ENCODE data around the gene GLYATL1B. TPM values are rescaled to one million over a fixed set of nuclear protein-coding genes. Genes with fewer than 3 reads are reported as not detected.
"Not testable (repeated sequence)": the region's sequence is repeated elsewhere in the genome, so short reads cannot be mapped to it uniquely, and the experiment has no call there.

Gene GLYATL1B
- total and polyA plus RNA-seq, 5 donors = not detected

DNA sequence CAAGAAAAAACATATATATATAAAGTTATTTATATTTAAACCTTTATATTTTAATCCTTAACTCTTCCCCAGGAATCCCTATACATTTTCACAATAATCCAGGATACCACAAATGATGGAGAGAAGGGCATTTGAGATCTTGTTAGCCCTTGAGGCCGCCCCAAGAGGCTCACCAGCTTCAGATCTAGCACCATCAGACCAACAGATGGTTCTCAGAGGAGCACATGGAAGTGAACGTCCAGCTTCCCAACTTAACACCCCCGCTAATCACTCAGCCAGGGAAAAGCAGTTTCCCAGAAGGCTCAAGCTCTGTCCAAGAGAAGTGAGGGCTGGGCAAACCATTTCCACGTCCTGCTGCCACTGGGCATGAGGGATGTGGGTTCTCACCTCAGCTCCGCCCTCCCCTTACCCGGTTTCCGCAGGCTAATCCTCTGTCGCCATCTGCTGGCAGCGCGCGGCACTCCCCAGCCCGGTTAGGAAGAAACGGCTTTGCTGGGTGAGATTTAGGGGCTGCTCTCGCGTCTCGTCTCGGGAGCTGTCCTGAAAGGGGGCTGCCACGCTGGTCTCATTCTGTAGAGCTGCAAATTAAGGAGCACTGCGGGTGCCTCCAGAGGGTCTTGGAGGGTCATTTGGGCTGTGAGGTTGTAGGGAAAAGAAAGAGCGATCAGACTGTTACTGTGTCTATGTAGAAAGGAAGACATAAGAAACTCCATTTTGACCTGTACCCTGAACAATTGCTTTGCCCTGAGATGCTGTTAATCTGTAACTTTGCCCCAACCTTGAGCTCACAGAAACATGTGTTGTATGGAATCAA lies 49.7 kb downstream of the GLYATL1B start:
- 11% methylated on average over 20 of the region's 20 CpGs for WGBS

DNA sequence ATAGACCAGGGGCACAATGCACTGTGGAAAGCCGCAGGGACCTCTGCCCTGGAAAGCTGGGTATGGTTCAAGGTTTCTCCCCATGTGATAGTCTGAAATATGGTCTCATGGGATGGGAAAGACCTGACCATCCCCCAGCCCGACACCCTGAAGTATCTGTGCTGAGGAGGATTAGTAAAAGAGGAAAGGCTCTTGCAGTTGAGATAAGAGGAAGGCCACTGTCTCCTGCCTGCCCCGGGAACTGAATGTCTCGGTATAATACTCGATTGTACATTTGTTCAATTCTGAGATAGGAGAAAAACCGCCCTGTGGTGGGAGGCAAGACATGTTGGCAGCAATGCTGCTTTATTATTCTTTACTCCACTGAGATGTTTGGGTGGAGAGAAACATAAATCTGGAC lies 50.4 kb downstream of the GLYATL1B start:
- H3K4me1 ChIP-seq (ENCODE audit: control insufficient read depth, insufficient read depth, low read length); H3K4me3 ChIP-seq (ENCODE audit: low read length); intact Hi-C loops (cut with DNase I); H3K27ac ChIP-seq (ENCODE audit: low read length); ATAC-seq; H3K27me3 ChIP-seq (ENCODE audit: control insufficient read depth, insufficient read depth); H3K9me3 ChIP-seq (ENCODE audit: control insufficient read depth, low read length); DNase-seq: not testable (repeated sequence)
- 63% methylated on average over 6 of the region's 6 CpGs for WGBS

More for the DNA sequence above, 49.7 kb downstream of the GLYATL1B start:
- DNase-seq = peak; percentile 79 to 92 (median 91)
- Histone ChIP-seq H3K27me3 (ENCODE audit: control insufficient read depth, insufficient read depth) (no peaks in the 10 kb centered on the region), H3K4me3 (ENCODE audit: low read length) (no peak overlapping the region), H3K4me1 (ENCODE audit: control insufficient read depth, insufficient read depth, low read length) (no peaks in the 10 kb centered on the region), H3K27ac (ENCODE audit: low read length) (no peak overlapping the region), H3K9me3 (ENCODE audit: control insufficient read depth, low read length) (no peaks in the 10 kb centered on the region)
- intact Hi-C loops (cut with DNase I) = no loop called here
- ATAC-seq = peak; percentile 96

DNA sequence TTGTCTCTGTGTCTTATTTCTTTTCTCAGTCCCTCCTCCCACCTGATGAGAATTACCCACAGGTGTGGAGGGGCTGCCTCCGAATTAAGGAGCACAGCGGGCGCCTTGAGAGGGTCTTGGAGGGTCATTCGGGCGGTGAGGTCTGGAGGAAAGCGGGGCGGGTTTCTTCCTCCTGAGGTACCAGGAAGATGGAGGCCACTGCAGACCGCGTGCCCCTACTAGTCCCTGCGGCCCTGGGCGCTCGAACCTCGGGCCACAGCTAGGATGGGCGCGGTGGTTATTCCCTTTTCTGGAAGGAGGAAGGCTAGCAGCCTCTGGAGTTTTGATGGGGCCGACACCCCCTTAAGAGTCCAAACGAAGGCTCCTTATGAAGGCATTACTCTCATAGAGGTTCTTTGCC lies 51.1 kb downstream of the GLYATL1B start:
- H3K4me1 ChIP-seq (ENCODE audit: control insufficient read depth, insufficient read depth, low read length) = no peaks in the 10 kb centered on the region
- no peak overlapping the region for H3K27ac ChIP-seq (ENCODE audit: low read length)
- no peaks in the 10 kb centered on the region for H3K27me3 ChIP-seq (ENCODE audit: control insufficient read depth, insufficient read depth)
- WGBS = 96% methylated on average over 17 of the region's 17 CpGs
- no peak for ATAC-seq
- no peak overlapping the region for H3K4me3 ChIP-seq (ENCODE audit: low read length)
- peak; percentile 16 to 45 (median 44) for DNase-seq
- H3K9me3 ChIP-seq (ENCODE audit: control insufficient read depth, low read length) = no peaks in the 10 kb centered on the region
- intact Hi-C loops (cut with DNase I) = no loop called here

- intact Hi-C loops (cut with DNase I) = no loop called here
- Histone ChIP-seq H3K4me1 (ENCODE audit: control insufficient read depth, insufficient read depth, low read length) (no peaks in the 10 kb centered on the region), H3K9me3 (ENCODE audit: control insufficient read depth, low read length) (no peaks in the 10 kb centered on the region), H3K27ac (ENCODE audit: low read length) (no peak overlapping the region), H3K27me3 (ENCODE audit: control insufficient read depth, insufficient read depth) (no peaks in the 10 kb centered on the region), H3K4me3 (ENCODE audit: low read length) (no peak overlapping the region)
- DNase-seq (no peak), ATAC-seq (peak in 1 of 2 donors; percentile 38)
- WGBS = 47% methylated on average over 2 of the region's 2 CpGs
These were observed 52.5 kb downstream of the GLYATL1B start for GRCh38 chr11:59138643-59139042.

GRCh38 chr11:59141191-59141590 lies 55.1 kb downstream of the GLYATL1B start:
- no peak overlapping the region for H3K4me3 ChIP-seq (ENCODE audit: low read length)
- ATAC-seq (no peak), DNase-seq (no peak)
- intact Hi-C loops (cut with DNase I) = no loop called here
- 90% methylated on average over 4 of the region's 4 CpGs for WGBS
- H3K27me3 ChIP-seq (ENCODE audit: control insufficient read depth, insufficient read depth) = no peaks in the 10 kb centered on the region
- no peak overlapping the region for H3K27ac ChIP-seq (ENCODE audit: low read length)
- no peaks in the 10 kb centered on the region for H3K4me1 ChIP-seq (ENCODE audit: control insufficient read depth, insufficient read depth, low read length)
- H3K9me3 ChIP-seq (ENCODE audit: control insufficient read depth, low read length) = no peaks in the 10 kb centered on the region

DNA sequence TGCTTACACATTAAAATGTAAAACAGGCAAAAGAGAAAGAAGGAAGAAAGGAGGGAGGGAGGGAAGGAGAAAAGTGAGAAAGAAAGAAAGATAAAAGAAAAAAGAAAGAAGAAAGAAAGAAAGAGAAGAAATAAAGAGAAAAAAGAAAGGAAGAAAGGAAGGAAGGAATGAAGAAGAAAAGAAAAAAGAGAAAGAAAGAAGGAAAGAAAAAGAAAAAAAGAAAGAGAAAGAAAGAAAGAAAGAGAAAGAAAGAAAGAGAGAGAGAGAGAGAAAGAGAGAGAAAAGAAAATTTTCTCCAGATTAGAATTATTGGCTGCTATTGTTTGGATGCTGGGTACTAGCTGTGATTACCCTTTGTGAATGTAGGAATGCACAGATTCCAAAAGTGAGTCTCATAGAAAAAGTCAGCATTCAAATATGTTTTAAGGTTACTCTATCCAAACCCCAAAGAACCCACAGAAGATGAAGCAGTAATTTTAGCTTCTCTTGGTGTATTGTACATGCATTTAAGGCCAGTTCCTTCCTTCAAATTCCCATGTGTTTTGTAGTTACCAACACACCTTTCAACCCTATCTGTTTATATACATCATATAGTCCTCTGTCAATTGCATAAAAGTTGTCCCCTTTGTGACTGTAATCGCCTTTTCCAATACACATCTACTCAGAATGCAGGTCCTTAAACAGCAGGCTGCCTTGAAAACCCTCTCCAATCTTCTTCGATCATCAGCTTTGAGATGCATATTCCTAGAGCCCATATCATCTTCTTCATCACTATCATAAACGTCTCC lies 55.8 kb downstream of the GLYATL1B start:
- H3K27me3 ChIP-seq (ENCODE audit: control insufficient read depth, insufficient read depth) = no peaks in the 10 kb centered on the region
- intact Hi-C loops (cut with DNase I) = no loop called here
- no peak overlapping the region for H3K27ac ChIP-seq (ENCODE audit: low read length)
- H3K4me3 ChIP-seq (ENCODE audit: low read length) = peak overlapping the region; percentile 91
- no peak for DNase-seq
- WGBS = 4% methylated on average over 3 of the region's 3 CpGs
- no peak for ATAC-seq
- H3K9me3 ChIP-seq (ENCODE audit: control insufficient read depth, low read length) = no peaks in the 10 kb centered on the region
- H3K4me1 ChIP-seq (ENCODE audit: control insufficient read depth, insufficient read depth, low read length) = no peaks in the 10 kb centered on the region

GRCh38 chr11:59142530-59143507 lies 56.7 kb downstream of the GLYATL1B start, which contains the start of gene FAM111A:
FAM111A (plus strand) TSS chr11:59142856; CDS start chr11:59148873, 6,017 bp downstream.
- H3K27ac ChIP-seq (ENCODE audit: low read length) = peak within 1 kb of the TSS; percentile 96
- intact Hi-C loops (cut with DNase I) = no loop called here
- peak; percentile 91 to 95 (median 95) for DNase-seq
- WGBS = under 1% methylated on average over 50 of the region's 50 CpGs
- peak within 1 kb of the TSS; percentile 91 for H3K4me3 ChIP-seq (ENCODE audit: low read length)
- ATAC-seq = peak; percentile 97 to 98
- no peaks in the 10 kb centered on the region for H3K9me3 ChIP-seq (ENCODE audit: control insufficient read depth, low read length)
- H3K4me1 ChIP-seq (ENCODE audit: control insufficient read depth, insufficient read depth, low read length) = no peaks in the 10 kb centered on the region
- H3K27me3 ChIP-seq (ENCODE audit: control insufficient read depth, insufficient read depth) = no peaks in the 10 kb centered on the region

DNA sequence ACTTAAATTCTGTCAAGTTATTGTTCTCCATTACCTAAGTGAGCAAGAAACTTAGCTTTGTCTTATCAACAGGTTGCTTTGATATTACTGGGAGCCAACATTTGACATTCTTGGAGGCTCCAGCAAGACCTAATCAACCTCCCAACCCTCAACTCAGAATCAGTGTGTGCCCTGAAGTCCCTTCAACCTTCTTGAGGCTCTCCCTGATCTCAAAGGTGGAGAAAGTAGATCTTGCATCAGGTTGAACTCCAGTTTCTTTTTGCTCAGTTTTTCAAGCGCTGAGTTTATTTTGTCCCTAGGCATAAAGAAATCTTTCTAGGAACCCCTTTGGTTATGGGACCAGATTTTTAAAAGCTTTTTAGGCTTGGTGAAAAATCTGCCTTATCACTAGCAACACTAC lies 58.0 kb downstream of the GLYATL1B start:
- no peak for DNase-seq
- peak overlapping the region; percentile 59 for H3K27ac ChIP-seq (ENCODE audit: low read length)
- peak overlapping the region; percentile 16 for H3K4me3 ChIP-seq (ENCODE audit: low read length)
- 80% methylated on average over 1 of the region's 1 CpG for WGBS
- H3K4me1 ChIP-seq (ENCODE audit: control insufficient read depth, insufficient read depth, low read length) = no peaks in the 10 kb centered on the region
- ATAC-seq = no peak
- no peaks in the 10 kb centered on the region for H3K27me3 ChIP-seq (ENCODE audit: control insufficient read depth, insufficient read depth)
- intact Hi-C loops (cut with DNase I) = no loop called here
- H3K9me3 ChIP-seq (ENCODE audit: control insufficient read depth, low read length) = no peaks in the 10 kb centered on the region

Measured in right cardiac atrium (tissue), 5 donors.